ENCODE data around the gene PHLDB1.
"Not testable (repeated sequence)": the region's sequence is repeated elsewhere in the genome, so short reads cannot be mapped to it uniquely, and the experiment has no call there.

PHLDB1 gene

GRCh38 chr11:118660681-118661424 lies 53.4 kb downstream of the PHLDB1 start:
- no peak for DNase-seq

- no peak for DNase-seq
These were observed 54.2 kb downstream of the PHLDB1 start for GRCh38 chr11:118661425-118662301.

GRCh38 chr11:118662401-118663271 lies 55.2 kb downstream of the PHLDB1 start:
- DNase-seq: no peak

GRCh38 chr11:118663381-118663780 lies 56.0 kb downstream of the PHLDB1 start:
- no peak for DNase-seq

- DNase-seq: no peak
These were observed 56.5 kb downstream of the PHLDB1 start for GRCh38 chr11:118663902-118664301.

GRCh38 chr11:118666371-118666770 lies 59.0 kb downstream of the PHLDB1 start:
- no peak for DNase-seq

- no peak for DNase-seq
These were observed 62.6 kb downstream of the PHLDB1 start for GRCh38 chr11:118670063-118670462.

GRCh38 chr11:118671254-118671653 lies 63.8 kb downstream of the PHLDB1 start:
- DNase-seq: no peak

- DNase-seq: no peak
These were observed 65.4 kb downstream of the PHLDB1 start for GRCh38 chr11:118672846-118673245.

GRCh38 chr11:118673361-118674081 lies 66.1 kb downstream of the PHLDB1 start:
- DNase-seq: no peak

- no peak for DNase-seq
These were observed 66.6 kb downstream of the PHLDB1 start for GRCh38 chr11:118674082-118674435.

GRCh38 chr11:118677977-118678376 lies 70.6 kb downstream of the PHLDB1 start:
- no peak for DNase-seq

- DNase-seq: not testable (repeated sequence)
These were observed 71.5 kb downstream of the PHLDB1 start for GRCh38 chr11:118678908-118679307.

- no peak for DNase-seq
These were observed 72.1 kb downstream of the PHLDB1 start, which contains the start of gene TREH for GRCh38 chr11:118679483-118679882. TREH (minus strand) TSS chr11:118679650; CDS start chr11:118679627, 23 bp downstream.

GRCh38 chr11:118682372-118682771 lies 75.0 kb downstream of the PHLDB1 start:
- no peak for DNase-seq

GRCh38 chr11:118682939-118683338 lies 75.5 kb downstream of the PHLDB1 start:
- DNase-seq: not testable (repeated sequence)

GRCh38 chr11:118684187-118684586 lies 76.8 kb downstream of the PHLDB1 start:
- DNase-seq: no peak

- no peak for DNase-seq
These were observed 80.5 kb downstream of the PHLDB1 start for GRCh38 chr11:118687906-118688305.

- DNase-seq: peak; percentile 61
These were observed 80.9 kb downstream of the PHLDB1 start for GRCh38 chr11:118688339-118688738.

GRCh38 chr11:118688851-118689502 lies 81.6 kb downstream of the PHLDB1 start:
- no peak for DNase-seq

- no peak for DNase-seq
These were observed 82.1 kb downstream of the PHLDB1 start for GRCh38 chr11:118689503-118689851.

All from CD4-positive, alpha-beta T cell treated with Interferon gamma for 1 hour (primary cell).